Common myeloid progenitor, CD34-positive (primary cell): ENCODE data around the gene URAD.

Experiments used
- CTCF ChIA-PET: fragments of 350-600 bp; sonication (Branson Sonifier 250); formaldehyde crosslinking; loops from one replicate; lab custom pipeline; 2021; ENCODE audit warnings: antibody characterized with exemption; lab: Charles Lee
- POLR2A ChIA-PET: fragments of 350-600 bp; sonication (Branson Sonifier 250); formaldehyde crosslinking; loops from one replicate; lab custom pipeline; 2021; ENCODE audit warnings: antibody characterized with exemption; lab: Charles Lee
- DNase-seq, 3 donors: peaks; one replicate each; pipeline versions ENCODE4 v3.0.0 to v3.0.0-alpha.2; 2013
- H3K27ac ChIP-seq, 2 experiments: 1 replicate in 1 of 2; 2 replicates in 1 of 2; pipeline ENCODE4 v1.7.0; 2013; ENCODE audit warnings: inconsistent platforms in 2 of 2, low read length in 2 of 2, mild to moderate bottlenecking in 2 of 2, low read depth in 1 of 2, moderate library complexity in 1 of 2; ENCODE audit not compliant: severe bottlenecking in 2 of 2, insufficient read depth in 1 of 2, poor library complexity in 1 of 2
- H3K27me3 ChIP-seq, 5 experiments: replicated peaks in 2 of 5; 1 replicate in 3 of 5; 2 replicates in 2 of 5; pipeline versions ENCODE4 v1.6.1 to v1.7.0; 2013; ENCODE audit warnings: low read length in 4 of 5, mild to moderate bottlenecking in 2 of 5, moderate library complexity in 2 of 5, inconsistent platforms in 1 of 5; ENCODE audit not compliant: insufficient read depth in 5 of 5, control insufficient read depth in 4 of 5
- H3K36me3 ChIP-seq, 4 experiments: 1 replicate in 2 of 4; 2 replicates in 2 of 4; pipeline versions ENCODE4 v1.6.1 to v1.7.0; 2013; ENCODE audit warnings: low read length in 3 of 4, control low read depth in 1 of 4, mild to moderate bottlenecking in 1 of 4; ENCODE audit not compliant: control insufficient read depth in 4 of 4, insufficient read depth in 4 of 4
- H3K4me1 ChIP-seq, 4 experiments: 1 replicate in 3 of 4; 2 replicates in 1 of 4; pipeline versions ENCODE4 v1.6.1 to v1.7.1; 2013; ENCODE audit warnings: low read length in 3 of 4, mild to moderate bottlenecking in 3 of 4, control low read depth in 1 of 4, inconsistent platforms in 1 of 4, moderate library complexity in 1 of 4; ENCODE audit not compliant: control insufficient read depth in 4 of 4, insufficient read depth in 4 of 4; ENCODE audit errors: control extremely low read depth in 1 of 4
- H3K4me3 ChIP-seq, 7 experiments: 1 replicate in 4 of 7; 2 replicates in 3 of 7; pipeline versions ENCODE4 v1.5.1 to v1.7.0; 2013; ENCODE audit warnings: mild to moderate bottlenecking in 7 of 7, low read length in 6 of 7, moderate library complexity in 6 of 7, inconsistent platforms in 2 of 7, low read depth in 2 of 7, control low read depth in 1 of 7; ENCODE audit not compliant: insufficient read depth in 4 of 7, control insufficient read depth in 1 of 7; ENCODE audit errors: extremely low read depth in 1 of 7
- H3K9me3 ChIP-seq, 5 experiments: 1 replicate in 4 of 5; 2 replicates in 1 of 5; pipeline versions ENCODE4 v1.6.1 to v1.7.1; 2013; ENCODE audit warnings: low read length in 4 of 5, mild to moderate bottlenecking in 2 of 5, inconsistent platforms in 1 of 5, low read depth in 1 of 5, moderate library complexity in 1 of 5; ENCODE audit not compliant: control insufficient read depth in 4 of 5, insufficient read depth in 2 of 5; ENCODE audit errors: control extremely low read depth in 1 of 5
- WGBS: methylation state at CpG from one replicate; pipeline ENCODE4 v1.1.5; 2013; ENCODE audit not compliant: insufficient coverage; 5-methylcytosine and 5-hydroxymethylcytosine counted together

The URAD gene

DNA sequence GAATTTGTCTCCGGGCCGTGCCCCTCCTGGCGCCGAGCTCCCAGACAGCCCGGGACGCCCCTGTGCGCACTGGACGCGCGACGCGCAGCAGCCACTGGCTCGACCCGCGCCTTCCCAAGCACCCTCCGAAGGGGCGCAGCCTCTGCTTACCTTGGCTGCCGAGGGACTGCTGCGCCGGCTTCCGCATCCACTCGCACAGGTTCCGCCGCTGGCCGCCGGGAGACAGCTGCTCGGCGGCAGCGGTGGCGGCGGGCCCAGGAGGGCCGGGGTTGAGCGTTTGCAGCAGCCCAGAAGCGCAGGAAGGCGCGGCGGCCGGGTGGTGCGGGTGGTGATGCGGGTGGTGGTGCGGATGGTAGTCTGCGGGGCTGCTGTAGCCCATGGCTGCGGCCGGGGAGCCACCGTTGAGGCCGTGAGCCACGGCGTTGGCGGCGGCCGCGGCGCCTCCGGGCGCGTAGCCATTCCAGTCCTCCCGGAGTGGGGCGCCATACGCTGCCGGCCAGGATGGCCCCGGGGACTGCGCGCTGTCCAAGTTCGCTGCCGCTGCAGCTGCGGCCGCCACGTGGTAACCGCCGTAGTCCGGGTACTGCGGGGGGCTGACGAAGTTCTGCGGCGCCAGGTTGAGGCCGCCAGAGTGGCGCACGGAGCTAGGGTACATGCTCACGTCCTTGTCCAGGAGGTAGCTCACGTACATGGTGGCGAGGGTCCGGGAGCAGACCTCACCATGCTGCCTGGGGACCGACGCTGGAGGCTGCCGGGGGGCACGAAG lies 20.0 kb downstream of the URAD start:
- H3K27ac ChIP-seq: no peak overlapping the region
- CTCF ChIA-PET: interaction anchor here (0.9 to 3.8 kb wide), 11 partner anchors 8 to 1022 kb away, joined by 3 to 18 read pairs (median 6); no protein-coding TSS in a partner anchor
- H3K4me1 ChIP-seq: peaks cover 0 to 37% (median 27%) of the 10 kb centered on the region in 4 experiments
- H3K4me3 ChIP-seq: peak overlapping the region in 5 of 7 experiments; percentile 7 to 62 (median 54)
- 2% methylated on average over 79 of the region's 86 CpGs for WGBS
- POLR2A ChIA-PET: interaction anchor here (1.2 kb wide), 1 partner anchor 10 kb away, joined by 4 read pairs; no protein-coding TSS in a partner anchor
- peak in 2 of 3 donors; percentile 60 to 68 for DNase-seq
- H3K36me3 ChIP-seq: no peaks in the 10 kb centered on the region
- peaks cover 10 to 100% (median 66%) of the 10 kb centered on the region in 5 experiments for H3K27me3 ChIP-seq
- no peaks in the 10 kb centered on the region for H3K9me3 ChIP-seq

DNA sequence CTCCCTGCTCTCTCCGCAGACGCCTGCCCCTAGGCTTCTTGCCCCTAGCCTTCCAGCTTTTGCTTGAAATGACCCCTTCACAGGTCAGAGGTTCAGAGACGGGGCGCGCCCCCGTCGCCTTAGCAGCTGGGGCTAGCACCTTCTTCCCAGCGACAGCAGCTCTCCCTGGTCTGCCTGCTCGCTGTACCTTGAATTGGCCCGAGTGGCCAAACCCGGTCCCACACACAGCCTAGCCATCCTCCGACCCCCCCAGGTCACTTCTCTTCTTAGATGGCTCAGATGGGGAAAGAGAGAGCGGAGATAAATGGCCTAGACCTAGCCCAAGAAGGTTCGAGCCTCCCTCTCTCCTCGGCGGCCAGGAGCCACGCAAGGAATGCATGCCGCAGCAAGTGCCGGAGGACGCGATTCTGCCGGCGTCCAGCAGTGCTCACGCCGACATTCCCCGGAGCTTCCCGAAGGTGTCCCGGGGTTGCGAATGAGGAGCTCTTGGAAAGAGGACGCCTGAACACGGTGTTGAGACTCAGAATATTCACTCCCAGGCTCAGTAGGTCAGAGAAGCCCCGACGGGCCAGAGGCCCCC lies 20.7 kb downstream of the URAD start:
- Histone ChIP-seq H3K9me3 (no peaks in the 10 kb centered on the region), H3K36me3 (no peaks in the 10 kb centered on the region), H3K27ac (no peak overlapping the region), H3K27me3 (peaks cover 10 to 100% (median 64%) of the 10 kb centered on the region in 5 experiments), H3K4me3 (peak overlapping the region in 3 of 7 experiments; percentile 10 to 61 (median 54)), H3K4me1 (peaks cover 0 to 37% (median 27%) of the 10 kb centered on the region in 4 experiments)
- WGBS: 0% methylated on average over 16 of the region's 33 CpGs
- DNase-seq: no peak
- CTCF ChIA-PET: interaction anchor here (0.9 to 2.2 kb wide), 6 partner anchors 8 to 1021 kb away, joined by 3 to 7 read pairs (median 5); no protein-coding TSS in a partner anchor
- POLR2A ChIA-PET: interaction anchor here (1.2 kb wide), 1 partner anchor 9 kb away, joined by 4 read pairs; no protein-coding TSS in a partner anchor

DNA sequence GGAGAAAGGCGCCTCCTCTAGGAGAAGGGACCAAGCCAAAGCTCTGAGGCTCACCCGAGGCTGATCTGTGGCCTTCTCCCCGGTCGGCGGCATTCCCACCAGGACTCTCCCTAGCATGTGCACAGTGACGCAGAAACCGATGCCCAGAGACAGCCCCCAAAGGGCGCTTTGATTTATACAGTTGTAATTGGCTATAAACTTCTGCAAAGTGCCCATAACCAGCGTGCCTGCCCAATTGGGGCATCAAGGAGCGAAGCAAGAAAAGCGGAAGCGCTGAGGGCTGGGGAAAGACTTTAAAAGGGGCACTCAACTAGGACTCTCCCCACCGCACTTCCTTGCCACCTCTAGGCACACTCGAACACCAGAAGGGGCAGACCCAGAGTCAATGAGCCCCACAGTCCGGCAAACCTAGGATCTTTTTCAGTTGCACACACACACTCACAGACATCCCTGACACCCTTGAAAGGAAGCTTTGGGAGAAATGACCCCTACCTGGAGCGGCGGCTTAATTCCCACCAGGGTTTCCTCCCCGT lies 21.2 kb downstream of the URAD start:
- Histone ChIP-seq H3K27ac (no peak overlapping the region), H3K27me3 (peaks cover 10 to 100% (median 68%) of the 10 kb centered on the region in 5 experiments), H3K4me1 (peaks cover 0 to 37% (median 27%) of the 10 kb centered on the region in 4 experiments), H3K36me3 (no peaks in the 10 kb centered on the region), H3K4me3 (no peak overlapping the region), H3K9me3 (no peaks in the 10 kb centered on the region)
- POLR2A ChIA-PET: interaction anchor here (1.2 kb wide), 1 partner anchor 8 kb away, joined by 4 read pairs; no protein-coding TSS in a partner anchor
- WGBS: 3% methylated on average over 14 of the region's 18 CpGs
- CTCF ChIA-PET: interaction anchor here (0.9 to 2.2 kb wide), 6 partner anchors 8 to 1020 kb away, joined by 3 to 7 read pairs (median 5); no protein-coding TSS in a partner anchor
- DNase-seq: peak; percentile 44 to 77 (median 76)

DNA sequence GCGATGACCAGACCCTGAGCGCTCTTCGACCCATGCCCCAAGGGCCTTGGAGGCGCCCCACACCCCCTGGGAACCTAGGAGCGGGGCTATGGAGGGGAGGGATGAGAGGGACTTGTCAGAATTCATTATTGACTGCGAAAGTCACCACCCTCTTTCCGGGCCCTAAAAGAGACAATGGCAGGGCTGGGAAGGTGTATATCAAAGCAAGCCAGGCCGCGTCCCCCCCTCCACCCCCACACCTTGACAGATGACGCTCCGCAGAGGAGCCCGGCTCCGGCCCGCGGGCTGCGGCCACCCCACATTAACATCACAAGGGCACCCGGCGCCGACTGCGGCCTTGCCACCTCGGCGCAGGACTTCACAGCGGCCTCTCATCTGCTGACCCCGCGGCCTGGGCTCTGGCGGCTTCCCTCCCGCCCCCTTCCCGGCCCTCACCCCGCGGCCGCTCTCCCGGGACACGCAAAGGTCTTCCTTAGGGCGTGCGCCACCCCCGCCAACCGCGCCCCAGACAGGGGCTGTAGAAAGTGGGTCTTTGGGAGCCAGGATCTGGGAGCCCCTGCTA lies 21.8 kb downstream of the URAD start:
- POLR2A ChIA-PET: interaction anchor here (1.2 kb wide), 1 partner anchor 8 kb away, joined by 4 read pairs; no protein-coding TSS in a partner anchor
- peaks cover 0 to 37% (median 27%) of the 10 kb centered on the region in 4 experiments for H3K4me1 ChIP-seq
- H3K27me3 ChIP-seq: peaks cover 10 to 100% (median 68%) of the 10 kb centered on the region in 5 experiments
- no peaks in the 10 kb centered on the region for H3K9me3 ChIP-seq
- 4% methylated on average over 22 of the region's 38 CpGs for WGBS
- H3K36me3 ChIP-seq: no peaks in the 10 kb centered on the region
- no peak for DNase-seq
- no peak overlapping the region for H3K27ac ChIP-seq
- H3K4me3 ChIP-seq: no peak overlapping the region
- CTCF ChIA-PET: interaction anchor here (1.4 to 1.6 kb wide), 4 partner anchors 8 to 138 kb away, joined by 3 to 6 read pairs (median 5); no protein-coding TSS in a partner anchor

DNA sequence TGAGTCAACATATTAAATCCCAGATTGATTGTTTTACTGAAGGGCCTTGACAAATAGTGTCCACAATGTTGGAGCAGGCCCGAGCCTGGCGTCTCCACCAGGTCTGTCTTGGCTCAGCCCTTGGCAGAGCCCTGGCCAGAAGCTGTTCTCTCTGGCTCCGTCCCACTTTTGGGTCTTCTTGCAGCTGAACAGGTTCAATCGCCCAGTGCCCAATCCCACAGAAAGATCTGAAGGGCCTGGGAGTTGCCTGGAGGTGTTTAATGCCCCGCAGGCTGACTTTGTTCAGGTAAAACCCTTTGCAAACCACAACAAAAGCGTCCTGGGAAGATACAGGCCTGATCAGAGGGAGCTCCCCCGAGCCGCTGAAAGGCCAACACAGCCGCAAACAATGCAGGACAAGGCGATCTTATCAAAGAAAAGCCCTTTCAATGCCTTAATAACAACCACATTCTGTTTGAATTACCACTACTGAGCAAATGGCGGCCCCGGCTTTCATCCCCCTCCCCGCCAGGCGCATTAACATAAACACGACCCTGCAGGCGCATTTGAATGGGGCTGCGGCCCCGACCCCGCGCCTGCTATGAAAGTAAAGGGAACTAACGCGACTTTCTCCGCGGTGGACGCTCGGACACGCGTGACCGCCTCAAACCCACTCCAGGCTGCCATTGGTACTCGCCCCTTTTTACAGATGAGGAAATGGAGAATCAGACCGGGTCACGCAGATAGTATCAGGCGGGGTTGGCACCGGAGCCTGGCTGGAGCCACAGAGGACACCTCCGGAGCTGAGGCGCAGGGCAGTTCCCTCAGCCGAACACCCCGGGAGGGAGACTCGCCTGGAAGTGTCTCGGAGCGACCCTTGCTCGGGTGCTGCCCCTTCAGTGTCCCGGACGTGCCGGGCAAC lies 22.5 kb downstream of the URAD start:
- Histone ChIP-seq H3K27me3 (peaks cover 10 to 100% (median 63%) of the 10 kb centered on the region in 5 experiments), H3K4me3 (no peak overlapping the region), H3K4me1 (peaks cover 0 to 42% (median 30%) of the 10 kb centered on the region in 4 experiments), H3K9me3 (no peaks in the 10 kb centered on the region), H3K27ac (no peak overlapping the region), H3K36me3 (no peaks in the 10 kb centered on the region)
- ChIA-PET CTCF (interaction anchor here (0.9 to 4.1 kb wide), 6 partner anchors 10 to 137 kb away, joined by 3 to 16 read pairs (median 4); no protein-coding TSS in a partner anchor), POLR2A (interaction anchor here (0.6 kb wide), 1 partner anchor 665 kb away, joined by 3 read pairs; no protein-coding TSS in a partner anchor)
- no peak for DNase-seq
- WGBS: 12% methylated on average over 41 of the region's 45 CpGs

DNA sequence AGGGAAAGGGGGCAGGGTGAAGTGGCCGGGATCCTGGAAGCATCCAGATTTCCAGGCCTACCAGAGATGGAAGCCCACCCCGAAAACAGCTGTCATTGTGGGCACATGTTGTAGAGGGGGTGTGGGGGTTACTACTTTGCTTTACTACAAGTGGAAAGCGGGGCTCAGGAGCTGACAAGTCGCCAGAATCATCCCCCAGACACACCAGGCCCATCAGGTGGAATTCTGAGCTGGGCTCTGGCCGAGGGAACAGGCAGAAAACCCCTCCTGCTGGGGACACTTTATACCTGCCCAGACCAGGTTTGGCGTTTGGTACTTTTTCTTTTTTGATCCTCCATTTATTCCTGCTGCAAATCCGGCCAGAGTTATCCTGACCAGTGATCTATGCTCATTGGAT lies 23.2 kb downstream of the URAD start:
- ChIA-PET POLR2A (no interaction called here), CTCF (interaction anchor here (0.9 to 4.1 kb wide), 7 partner anchors 10 to 603 kb away, joined by 3 to 16 read pairs (median 3); no protein-coding TSS in a partner anchor)
- Histone ChIP-seq H3K36me3 (no peaks in the 10 kb centered on the region), H3K9me3 (no peaks in the 10 kb centered on the region), H3K27me3 (peaks cover 10 to 100% (median 61%) of the 10 kb centered on the region in 5 experiments), H3K4me1 (peaks cover 0 to 44% (median 33%) of the 10 kb centered on the region in 4 experiments), H3K4me3 (no peak overlapping the region), H3K27ac (no peak overlapping the region)
- DNase-seq: no peak
- 61% methylated on average over 7 of the region's 7 CpGs for WGBS
